GM13977 (cell line): ENCODE measurements around the gene FBN1.

Experiments used
- DNase-seq: peaks from one replicate; pipeline ENCODE4 v3.0.0; 2012; ENCODE audit warnings: low spot score
- CTCF ChIP-seq: IDR thresholded peaks from 2 replicates; pipeline ENCODE4 v1.5.1; 2012; ENCODE audit warnings: mild to moderate bottlenecking, control low read depth; ENCODE audit not compliant: insufficient read depth; ENCODE audit errors: extremely low read depth, missing control alignments
- in situ Hi-C: fragments of 300-500 bp; cut with MboI; formaldehyde crosslinking; loops from one replicate; pipeline ENCODE4 v1.12.0; 2022; ENCODE audit warnings: low sequenced_read_pairs, low pct_unique_long_range_greater_than_20kb, mixed read lengths, inconsistent platforms; ENCODE audit not compliant: unreplicated experiment

FBN1 gene

GRCh38 chr15:48411971-48412591, 233.4 kb downstream of the FBN1 start:
- in situ Hi-C loops = no loop called here

DNA sequence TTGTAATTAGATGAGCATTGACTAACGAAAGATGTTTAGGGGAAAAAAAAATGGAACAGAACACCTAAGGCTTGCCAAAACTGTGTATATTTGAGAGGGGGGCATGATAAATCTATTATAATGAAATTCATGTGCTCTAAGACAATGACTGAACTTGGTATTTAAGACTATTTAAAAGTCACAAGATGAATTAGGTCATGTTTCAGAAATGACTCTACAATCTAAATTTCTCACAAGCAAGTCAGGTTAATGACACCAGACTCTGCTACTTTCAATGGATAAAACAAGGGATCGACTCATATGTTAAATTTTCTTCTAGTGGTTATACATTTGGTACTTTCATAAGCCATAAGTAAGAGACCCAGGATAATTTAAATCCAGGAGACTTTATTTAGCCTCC, 235.9 kb downstream of the FBN1 start:
- no peak for TF ChIP-seq CTCF
- peak; percentile 42 for DNase-seq
- in situ Hi-C loops = no loop called here

More at GRCh38 chr15:48411971-48412591, 233.4 kb downstream of the FBN1 start:
- no peak for DNase-seq
- TF ChIP-seq CTCF = no peak

- DNase-seq = no peak
- TF ChIP-seq CTCF = no peak
- in situ Hi-C loops = no loop called here
These were observed 237.2 kb downstream of the FBN1 start for GRCh38 chr15:48408327-48408726.

DNA sequence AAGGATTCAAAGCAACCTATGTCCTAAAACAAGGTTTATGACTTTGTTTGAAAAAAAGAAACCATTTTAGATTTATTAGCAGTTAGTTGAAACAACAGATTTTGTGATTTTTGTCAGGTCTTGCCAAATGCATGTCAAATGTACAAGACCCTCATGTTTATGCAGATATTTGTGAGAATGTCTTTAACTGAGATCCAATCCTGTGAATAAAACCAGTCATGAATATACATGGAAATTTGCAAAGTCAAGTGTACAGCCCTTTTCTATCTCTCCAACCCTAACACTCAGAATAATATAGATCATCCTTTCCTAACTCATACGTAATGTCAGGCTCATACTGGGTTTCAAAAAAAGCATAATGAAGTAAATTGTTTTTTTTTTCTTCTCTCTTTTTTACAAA, 237.9 kb downstream of the FBN1 start:
- no peak for TF ChIP-seq CTCF

DNA sequence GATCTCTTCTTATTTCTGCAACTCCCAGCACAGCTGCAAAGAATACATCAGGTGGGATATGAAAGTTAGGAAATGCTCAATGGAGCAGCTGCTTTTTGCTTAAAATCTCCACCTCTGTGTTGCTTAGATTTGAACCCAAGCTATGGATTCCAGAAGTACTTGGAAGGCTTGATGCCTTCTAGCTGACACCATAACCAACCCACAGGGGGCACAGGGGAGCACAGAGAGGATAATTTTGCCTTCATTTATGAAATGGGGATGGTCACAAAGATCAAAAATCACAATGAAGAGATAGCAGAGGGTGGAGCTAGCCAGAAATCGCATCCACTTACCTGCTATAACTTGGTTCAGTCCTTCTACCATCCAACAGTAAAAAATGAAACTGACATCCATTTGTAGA, 238.6 kb downstream of the FBN1 start:
- in situ Hi-C loops = no loop called here
- no peak for DNase-seq
- peak; percentile 14 for TF ChIP-seq CTCF

More for the DNA sequence above, 237.9 kb downstream of the FBN1 start:
- DNase-seq = no peak
- in situ Hi-C loops = no loop called here

- DNase-seq = no peak
- in situ Hi-C loops = no loop called here
- no peak for TF ChIP-seq CTCF
These were observed 239.1 kb downstream of the FBN1 start for GRCh38 chr15:48406266-48406891.
